IPS DF 19.7 (cell line): Measurements from ENCODE around the gene GRID2.

Experiments
- DNase-seq: peaks from one replicate; pipeline ENCODE4 v3.0.0-alpha.2; 2013; ENCODE audit warnings: low read depth, low spot score

Gene GRID2

GRCh38 chr4:92679149-92679548, 375.4 kb downstream of the GRID2 start:
- DNase-seq: no peak

GRCh38 chr4:92714640-92715039, 410.9 kb downstream of the GRID2 start:
- no peak for DNase-seq

GRCh38 chr4:92733231-92733630, 429.5 kb downstream of the GRID2 start:
- no peak for DNase-seq

- no peak for DNase-seq
These were observed 431.4 kb downstream of the GRID2 start for GRCh38 chr4:92735025-92735665.

- no peak for DNase-seq
These were observed 456.7 kb downstream of the GRID2 start for GRCh38 chr4:92760433-92760832.

GRCh38 chr4:92776080-92776479, 472.3 kb downstream of the GRID2 start:
- no peak for DNase-seq

- no peak for DNase-seq
These were observed 486.0 kb downstream of the GRID2 start for GRCh38 chr4:92789741-92790140.

GRCh38 chr4:92791871-92792440, 488.2 kb downstream of the GRID2 start:
- no peak for DNase-seq

GRCh38 chr4:92809381-92809780, 505.6 kb downstream of the GRID2 start:
- no peak for DNase-seq

- no peak for DNase-seq
These were observed 508.9 kb downstream of the GRID2 start for GRCh38 chr4:92812652-92813051.

GRCh38 chr4:92814677-92815076, 510.9 kb downstream of the GRID2 start:
- DNase-seq: no peak

- no peak for DNase-seq
These were observed 521.5 kb downstream of the GRID2 start for GRCh38 chr4:92825256-92825655.

- no peak for DNase-seq
These were observed 522.0 kb downstream of the GRID2 start for GRCh38 chr4:92825791-92826190.

- no peak for DNase-seq
These were observed 527.0 kb downstream of the GRID2 start for GRCh38 chr4:92830771-92831170.

GRCh38 chr4:92840880-92841279, 537.1 kb downstream of the GRID2 start:
- DNase-seq: no peak

- DNase-seq: no peak
These were observed 540.0 kb downstream of the GRID2 start for GRCh38 chr4:92843784-92844183.

GRCh38 chr4:92847026-92847425, 543.3 kb downstream of the GRID2 start:
- no peak for DNase-seq

- no peak for DNase-seq
These were observed 558.7 kb downstream of the GRID2 start for GRCh38 chr4:92862509-92862908.

- no peak for DNase-seq
These were observed 560.3 kb downstream of the GRID2 start for GRCh38 chr4:92864096-92864495.

- no peak for DNase-seq
These were observed 568.8 kb downstream of the GRID2 start for GRCh38 chr4:92872604-92873003.

GRCh38 chr4:92885632-92886031, 581.9 kb downstream of the GRID2 start:
- no peak for DNase-seq

- no peak for DNase-seq
These were observed 648.7 kb downstream of the GRID2 start for GRCh38 chr4:92952426-92952825.

GRCh38 chr4:92952897-92953296, 649.1 kb downstream of the GRID2 start:
- no peak for DNase-seq

- DNase-seq: no peak
These were observed 649.7 kb downstream of the GRID2 start for GRCh38 chr4:92953462-92953861.
